K562 (cell line): ENCODE measurements around the gene ADORA2A. TPM values are rescaled to one million over a fixed set of nuclear protein-coding genes. Genes with fewer than 3 reads are reported as not detected.

Source experiments
- CTCF ChIP-seq, 3 experiments: IDR thresholded peaks in 2 of 3; conservative IDR thresholded peaks in 1 of 3; 2 replicates each; pipeline ENCODE4 v1.5.1; 2011 to 2012; ENCODE audit warnings: low read length in 3 of 3, mild to moderate bottlenecking in 3 of 3, control low read depth in 2 of 3, improper control_type of control experiment in 1 of 3, inconsistent platforms in 1 of 3, low read depth in 1 of 3, mixed read lengths in 1 of 3, moderate library complexity in 1 of 3; ENCODE audit not compliant: insufficient read depth in 2 of 3
- E2F3 ChIP-seq: fragments of 250-450 bp; sonication (Bioruptor Pico); IDR thresholded peaks from 2 replicates; pipeline ENCODE4 v1.4.0; 2020; ENCODE audit warnings: mild to moderate bottlenecking
- FIP1L1 ChIP-seq: fragments of 200-400 bp; formaldehyde crosslinking; IDR thresholded peaks from 2 replicates; pipeline ENCODE4 v1.6.1; 2018; ENCODE audit warnings: mild to moderate bottlenecking, low read depth, low read length; ENCODE audit not compliant: poor library complexity, severe bottlenecking
- GATA2 ChIP-seq: sonication (generic); formaldehyde crosslinking; IDR thresholded peaks from 2 replicates; pipeline ENCODE4 v1.4.0; 2020; ENCODE audit warnings: mild to moderate bottlenecking, missing genetic modification reagents
- MAZ ChIP-seq, 2 experiments: fragments of 450-650 bp in 1 of 2; sonication (generic) in 1 of 2; formaldehyde crosslinking; IDR thresholded peaks in 1 of 2; conservative IDR thresholded peaks in 1 of 2; 2 replicates each; pipeline versions ENCODE4 v1.4.0 to v1.5.0; 2020; ENCODE audit warnings: mild to moderate bottlenecking in 1 of 2, missing genetic modification reagents in 1 of 2
- POLR2AphosphoS2 ChIP-seq: IDR thresholded peaks from 2 replicates; pipeline ENCODE4 v1.6.1; 2012; ENCODE audit warnings: low read length, improper control_type of control experiment
- POLR2G ChIP-seq: fragments of 200-400 bp; formaldehyde crosslinking; IDR thresholded peaks from 2 replicates; pipeline ENCODE4 v1.6.1; 2017; ENCODE audit warnings: low read depth, mild to moderate bottlenecking, antibody characterized with exemption, low read length, moderate library complexity
- RAD21 ChIP-seq, 2 experiments: fragments of 250-450 bp in 1 of 2; fragments of 450-650 bp in 1 of 2; sonication (Bioruptor Pico) in 1 of 2; formaldehyde crosslinking in 1 of 2; IDR thresholded peaks in 1 of 2; conservative IDR thresholded peaks in 1 of 2; 2 replicates each; pipeline versions ENCODE4 v1.4.0 to v1.8.0; 2020 to 2022; ENCODE audit warnings: mild to moderate bottlenecking in 2 of 2, moderate library complexity in 1 of 2
- RB1 ChIP-seq: fragments of 450-650 bp; IDR thresholded peaks from 2 replicates; pipeline ENCODE4 v1.6.1; 2017; ENCODE audit warnings: low read depth, mild to moderate bottlenecking
- REST ChIP-seq, 2 experiments: fragments of 450-650 bp; formaldehyde crosslinking in 1 of 2; IDR thresholded peaks; 2 replicates each; pipeline versions ENCODE4 v1.4.0 to v1.6.1; 2014 to 2020; ENCODE audit warnings: mild to moderate bottlenecking in 2 of 2, borderline replicate concordance in 1 of 2, low read depth in 1 of 2
- SMC3 ChIP-seq: conservative IDR thresholded peaks from 2 replicates; pipeline ENCODE4 v1.6.1; 2011; ENCODE audit warnings: low read depth, low read length, improper control_type of control experiment; ENCODE audit not compliant: insufficient read depth
- ZBTB33 ChIP-seq: sonication (generic); formaldehyde crosslinking; IDR thresholded peaks from 2 replicates; pipeline ENCODE4 v1.8.1; 2023; ENCODE audit warnings: mild to moderate bottlenecking, missing genetic modification reagents
- ZFP1 ChIP-seq: fragments of 450-650 bp; formaldehyde crosslinking; IDR thresholded peaks from 2 replicates; pipeline ENCODE4 v1.4.0; 2020; ENCODE audit warnings: mild to moderate bottlenecking, mixed read lengths
- ZNF75A ChIP-seq: fragments of 450-650 bp; formaldehyde crosslinking; IDR thresholded peaks from 2 replicates; pipeline ENCODE4 v1.4.0; 2020; ENCODE audit warnings: mild to moderate bottlenecking
- polyA plus RNA-seq, 8 experiments: library from polyadenylated mRNA; depleted of rRNA in 4 of 8; stranded (reverse) in 5 of 8; unstranded in 3 of 8; fragments of >200 nt; fragmentation: Nextera tagmentation in 2 of 8; fragmentation: Illumina TruSeq in 1 of 8; extraction: Ambion mirVana in 2 of 8; extraction: Trizol in 1 of 8; gene quantifications; 2 replicates each; pipeline versions ENCODE4 v1.2.1 to v1.2.3, GENCODE V29; 2011 to 2014; ENCODE audit warnings: inconsistent platforms in 1 of 8, missing spikeins in 1 of 8
- total RNA-seq, 7 experiments: library from RNA; depleted of rRNA in 6 of 7; stranded (reverse); fragments of >200 nt in 6 of 7; fragmentation: Illumina TruSeq in 2 of 7; extraction: Trizol in 2 of 7; gene quantifications; 2 replicates each; pipeline versions ENCODE4 v1.2.1 to v1.2.3, GENCODE V29; 2011 to 2021; ENCODE audit warnings: low replicate concordance in 1 of 7

The ADORA2A gene
- total and polyA plus RNA-seq, 9 of the 15 experiments (the other 6 are each of a cell fraction or from before 2014, with no cell fraction given) = 0.15 to 2.1 (median 0.66) TPM; not detected in 2

- TF ChIP-seq ZBTB33 (CRISPR knock-in tag) = 0 out of 2 replicates have a peak, but pooled peaks have one; percentile 26
- TF ChIP-seq MAZ (CRISPR knock-in tag; conservative IDR thresholded peaks at IDR 0.05 in 1 of 2, IDR thresholded peaks at IDR 0.05 in 1 of 2) = peak; percentile 14 to 45; a peak in 1 of 4 replicates
- TF ChIP-seq E2F3 (CRISPR knock-in tag) = no peak
- peak; percentile 50 to 82 (median 61); a peak in 5 of 6 replicates for TF ChIP-seq CTCF (IDR thresholded peaks at IDR 0.05 in 2 of 3, conservative IDR thresholded peaks at IDR 0.05 in 1 of 3; ENCODE audit: insufficient read depth in 2 of 3, low read depth in 1 of 3, low read length in 3 of 3)
- no peak for TF ChIP-seq POLR2G
- peak; percentile 57 to 73 for TF ChIP-seq RAD21 (CRISPR knock-in tag; conservative IDR thresholded peaks at IDR 0.05 in 1 of 2, IDR thresholded peaks at IDR 0.05 in 1 of 2)
- TF ChIP-seq FIP1L1 = peak; percentile 50
- no peak for TF ChIP-seq ZFP1 (CRISPR knock-in tag)
- no peak for TF ChIP-seq POLR2AphosphoS2
- TF ChIP-seq RB1 = peak; percentile 60; the same call in 1 of the 2 replicates
- TF ChIP-seq ZNF75A = no peak
- TF ChIP-seq REST (IDR thresholded peaks at IDR 0.05; ENCODE audit: borderline replicate concordance) = peak; percentile 52; the same call in 1 of the 2 replicates
- TF ChIP-seq REST (CRISPR knock-in tag; IDR thresholded peaks at IDR 0.05; ENCODE audit: low read depth) = no peak
- no peak for TF ChIP-seq GATA2 (CRISPR knock-in tag)
- peak; percentile 49 for TF ChIP-seq SMC3
Observed at GRCh38 chr22:24423519-24424000, 3.8 kb upstream of the ADORA2A start (continued).
